Kasumi-1 (cell line): ENCODE measurements around the gene MSI1.

Experiments used
- DNase-seq, 2 experiments: peaks; one replicate each; lab custom pipeline; 2025; lab: John Stamatoyannopoulos, UW

Gene MSI1

GRCh38 chr12:120376934-120377572 is 8.1 kb upstream of the MSI1 start:
- no peak for DNase-seq

GRCh38 chr12:120376416-120376815 is 7.5 kb upstream of the MSI1 start:
- no peak for DNase-seq

- no peak for DNase-seq
These were observed 7.0 kb upstream of the MSI1 start for GRCh38 chr12:120376009-120376408.

GRCh38 chr12:120373683-120374082 is 4.7 kb upstream of the MSI1 start:
- DNase-seq: no peak

GRCh38 chr12:120370343-120371243 is 1.6 kb upstream of the MSI1 start:
- DNase-seq: no peak

GRCh38 chr12:120369603-120370342 is 809 bp upstream of the MSI1 start:
- DNase-seq: no peak

- no peak for DNase-seq
These were observed 808 bp downstream of the MSI1 start for GRCh38 chr12:120367924-120368788.

- peak; percentile 19 to 34 for DNase-seq
These were observed 1.6 kb downstream of the MSI1 start for GRCh38 chr12:120367233-120367923.

- no peak for DNase-seq
These were observed 2.1 kb downstream of the MSI1 start for GRCh38 chr12:120366845-120367232.

- DNase-seq: no peak
These were observed 2.6 kb downstream of the MSI1 start for GRCh38 chr12:120366341-120366705.

- DNase-seq: no peak
These were observed 3.2 kb downstream of the MSI1 start for GRCh38 chr12:120365675-120366340.

GRCh38 chr12:120364487-120364886 is 4.5 kb downstream of the MSI1 start:
- no peak for DNase-seq

- DNase-seq: no peak
These were observed 5.6 kb downstream of the MSI1 start for GRCh38 chr12:120363274-120363855.

GRCh38 chr12:120362516-120363273 is 6.3 kb downstream of the MSI1 start:
- no peak for DNase-seq

- no peak for DNase-seq
These were observed 7.3 kb downstream of the MSI1 start for GRCh38 chr12:120361506-120362208.

- no peak for DNase-seq
These were observed 9.8 kb downstream of the MSI1 start for GRCh38 chr12:120359128-120359527.

- no peak for DNase-seq
These were observed 10.4 kb downstream of the MSI1 start for GRCh38 chr12:120358412-120359100.

GRCh38 chr12:120357104-120357503 is 11.9 kb downstream of the MSI1 start:
- DNase-seq: no peak
